ENCODE data around the gene SPCS2. TPM values are rescaled to one million over a fixed set of nuclear protein-coding genes. Genes with fewer than 3 reads are reported as not detected.

SPCS2 gene
- total and polyA plus RNA-seq, 3 donors from 2014 or later, result 37.0 to 152 (median 61.1) TPM

GRCh38 chr11:74929431-74930363 lies 19.4 kb upstream of the SPCS2 start:
- intact Hi-C loops (cut with DNase I; ENCODE audit: low total_unique reads), result no loop called here
- Histone ChIP-seq H3K4me1 (no peaks in the 10 kb centered on the region), H3K27me3 (no peaks in the 10 kb centered on the region), H3K36me3 (ENCODE audit: low read depth, missing control alignments) (no peaks in the 10 kb centered on the region), H3K4me3 (no peak overlapping the region), H3K9me3 (no peaks in the 10 kb centered on the region), H3K27ac (no peak overlapping the region)
- peak; percentile 92 for DNase-seq
- 66 to 71% methylated on average over 8 of the region's 8 CpGs for WGBS, 2 donors
- TF ChIP-seq POLR2A (IDR thresholded peaks at IDR 0.05), result no peak
- TF ChIP-seq, protein P1, sequence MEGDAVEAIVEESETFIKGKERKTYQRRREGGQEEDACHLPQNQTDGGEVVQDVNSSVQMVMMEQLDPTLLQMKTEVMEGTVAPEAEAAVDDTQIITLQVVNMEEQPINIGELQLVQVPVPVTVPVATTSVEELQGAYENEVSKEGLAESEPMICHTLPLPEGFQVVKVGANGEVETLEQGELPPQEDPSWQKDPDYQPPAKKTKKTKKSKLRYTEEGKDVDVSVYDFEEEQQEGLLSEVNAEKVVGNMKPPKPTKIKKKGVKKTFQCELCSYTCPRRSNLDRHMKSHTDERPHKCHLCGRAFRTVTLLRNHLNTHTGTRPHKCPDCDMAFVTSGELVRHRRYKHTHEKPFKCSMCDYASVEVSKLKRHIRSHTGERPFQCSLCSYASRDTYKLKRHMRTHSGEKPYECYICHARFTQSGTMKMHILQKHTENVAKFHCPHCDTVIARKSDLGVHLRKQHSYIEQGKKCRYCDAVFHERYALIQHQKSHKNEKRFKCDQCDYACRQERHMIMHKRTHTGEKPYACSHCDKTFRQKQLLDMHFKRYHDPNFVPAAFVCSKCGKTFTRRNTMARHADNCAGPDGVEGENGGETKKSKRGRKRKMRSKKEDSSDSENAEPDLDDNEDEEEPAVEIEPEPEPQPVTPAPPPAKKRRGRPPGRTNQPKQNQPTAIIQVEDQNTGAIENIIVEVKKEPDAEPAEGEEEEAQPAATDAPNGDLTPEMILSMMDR (IDR thresholded peaks at IDR 0.05), result peak; percentile 71 to 74 (median 72)

DNA sequence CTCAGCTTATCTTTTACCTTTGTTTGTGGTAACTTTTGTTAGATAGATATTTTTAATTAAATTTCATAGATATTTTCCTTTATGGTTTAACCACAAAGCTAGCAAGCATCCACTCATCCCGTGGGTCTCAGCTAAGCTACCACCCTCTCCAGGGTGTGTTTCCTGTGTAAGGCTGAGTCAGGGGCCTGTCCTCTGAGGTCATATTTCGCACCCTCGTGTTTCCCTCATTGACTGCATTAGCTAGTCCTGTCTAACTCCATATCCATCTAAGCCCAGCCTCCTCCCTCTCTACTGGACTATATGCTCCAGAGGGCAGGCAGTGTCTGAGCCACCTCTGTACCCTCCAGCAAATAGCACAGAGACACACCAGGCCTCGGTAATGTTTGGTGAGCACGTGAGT lies 16.9 kb upstream of the SPCS2 start:
- WGBS, 2 donors, result 85 to 86% methylated on average over 5 of the region's 5 CpGs
- Histone ChIP-seq H3K36me3 (ENCODE audit: low read depth, missing control alignments) (no peaks in the 10 kb centered on the region), H3K4me3 (no peak overlapping the region), H3K9me3 (no peaks in the 10 kb centered on the region), H3K27ac (no peak overlapping the region), H3K4me1 (no peaks in the 10 kb centered on the region), H3K27me3 (no peaks in the 10 kb centered on the region)
- intact Hi-C loops (cut with DNase I; ENCODE audit: low total_unique reads), result no loop called here
- TF ChIP-seq POLR2A (IDR thresholded peaks at IDR 0.05), result no peak
- TF ChIP-seq, protein P1 (IDR thresholded peaks at IDR 0.05), result no peak
- no peak for DNase-seq

GRCh38 chr11:74932797-74933196 lies 16.3 kb upstream of the SPCS2 start:
- H3K27ac ChIP-seq, result no peak overlapping the region
- H3K27me3 ChIP-seq, result no peaks in the 10 kb centered on the region
- no peaks in the 10 kb centered on the region for H3K9me3 ChIP-seq
- 75 to 85% methylated on average over 2 of the region's 2 CpGs for WGBS, 2 donors
- no peaks in the 10 kb centered on the region for H3K4me1 ChIP-seq
- no peaks in the 10 kb centered on the region for H3K36me3 ChIP-seq (ENCODE audit: low read depth, missing control alignments)
- no peak for TF ChIP-seq POLR2A (IDR thresholded peaks at IDR 0.05)
- TF ChIP-seq, protein P1 (IDR thresholded peaks at IDR 0.05), result no peak
- intact Hi-C loops (cut with DNase I; ENCODE audit: low total_unique reads), result no loop called here
- H3K4me3 ChIP-seq, result no peak overlapping the region
- no peak for DNase-seq

DNA sequence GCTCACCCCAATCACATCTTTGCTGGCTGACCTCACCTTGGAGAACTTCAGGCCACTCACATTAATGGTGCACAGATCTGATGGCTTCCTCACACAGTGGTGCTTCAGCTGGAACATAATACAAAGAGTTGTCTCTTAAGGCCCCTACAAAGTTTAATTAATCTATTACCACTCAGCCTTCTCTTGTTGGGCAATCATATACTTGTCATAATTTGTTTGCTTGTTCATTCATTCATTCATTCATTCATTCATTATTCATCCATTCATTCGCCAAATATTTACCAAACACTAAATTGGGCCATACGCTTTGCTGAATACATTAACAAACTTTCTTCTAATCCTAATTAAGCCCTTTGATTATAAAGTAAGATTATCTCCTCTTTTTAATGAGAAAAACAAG lies 15.3 kb upstream of the SPCS2 start:
- H3K36me3 ChIP-seq (ENCODE audit: low read depth, missing control alignments), result no peaks in the 10 kb centered on the region
- WGBS, 2 donors, result 98 to 99% methylated on average over 2 of the region's 2 CpGs
- intact Hi-C loops (cut with DNase I; ENCODE audit: low total_unique reads), result no loop called here

More for the DNA sequence above, 15.3 kb upstream of the SPCS2 start:
- H3K4me3 ChIP-seq, result no peak overlapping the region
- H3K27me3 ChIP-seq, result no peaks in the 10 kb centered on the region
- no peaks in the 10 kb centered on the region for H3K9me3 ChIP-seq
- TF ChIP-seq, protein P1 (IDR thresholded peaks at IDR 0.05), result no peak
- TF ChIP-seq POLR2A (IDR thresholded peaks at IDR 0.05), result no peak
- no peaks in the 10 kb centered on the region for H3K4me1 ChIP-seq
- no peak overlapping the region for H3K27ac ChIP-seq
- DNase-seq, result no peak

All from testis (tissue), 3 donors.